BLaER1 (cell line): ENCODE measurements around the gene HOXA13.
A peak's percentile ranks its signal among the peaks of the same experiment; 100 is the strongest.

ENCODE experiments used
- H3K27ac ChIP-seq: shearing (Covaris generic); formaldehyde crosslinking; 2 replicates; pipeline ENCODE4 v1.8.1; 2022
- H3K27me3 ChIP-seq: shearing (Covaris generic); formaldehyde crosslinking; 2 replicates; pipeline ENCODE4 v1.8.1; 2022
- H3K36me3 ChIP-seq: shearing (Covaris generic); formaldehyde crosslinking; 2 replicates; pipeline ENCODE4 v1.8.1; 2022
- H3K4me1 ChIP-seq: shearing (Covaris generic); formaldehyde crosslinking; 2 replicates; pipeline ENCODE4 v1.8.1; 2022
- H3K4me2 ChIP-seq: shearing (Covaris generic); formaldehyde crosslinking; 2 replicates; pipeline ENCODE4 v1.8.1; 2022
- H3K4me3 ChIP-seq: shearing (Covaris generic); formaldehyde crosslinking; 2 replicates; pipeline ENCODE4 v1.8.1; 2022
- H3K9ac ChIP-seq: shearing (Covaris generic); formaldehyde crosslinking; 2 replicates; pipeline ENCODE4 v1.8.1; 2022
- H3K9me3 ChIP-seq: shearing (Covaris generic); formaldehyde crosslinking; 2 replicates; pipeline ENCODE4 v1.8.1; 2022
- H4K20me1 ChIP-seq: shearing (Covaris generic); formaldehyde crosslinking; 2 replicates; pipeline ENCODE4 v1.8.1; 2022
- Cebpa-rat ChIP-seq: shearing (Covaris generic); IDR thresholded peaks from 2 replicates; pipeline ENCODE4 v1.8.1; 2022

Gene HOXA13

DNA sequence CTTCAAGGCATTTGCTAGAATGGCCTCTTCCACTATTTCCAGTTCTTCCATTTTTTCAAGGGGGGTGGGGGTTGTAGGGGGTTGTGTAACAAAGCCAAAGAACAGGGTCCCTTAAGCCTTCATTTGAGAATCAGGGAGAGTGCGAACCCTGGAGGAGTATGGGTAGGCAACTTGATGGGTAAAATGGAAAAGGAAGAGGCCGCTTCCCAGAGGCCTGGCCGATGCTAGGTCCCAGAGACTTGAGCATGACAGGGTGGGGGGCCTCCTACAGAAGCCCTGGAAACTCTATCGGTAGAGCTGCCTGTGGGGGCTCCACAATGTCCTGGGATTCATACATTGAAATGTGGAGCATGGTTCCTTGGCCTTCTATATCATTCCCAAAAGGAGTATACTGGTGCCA, 9.1 kb upstream of the HOXA13 start:
- TF ChIP-seq Cebpa-rat = no peak
- Histone ChIP-seq H3K9ac (no peak overlapping the region), H3K36me3 (no peaks in the 10 kb centered on the region), H3K27me3 (peaks cover 98% of the 10 kb centered on the region), H4K20me1 (peaks cover 58% of the 10 kb centered on the region), H3K4me2 (no peak overlapping the region), H3K4me1 (no peaks in the 10 kb centered on the region), H3K27ac (no peak overlapping the region), H3K4me3 (no peak overlapping the region), H3K9me3 (peaks cover 6% of the 10 kb centered on the region; the same call in 1 of the 2 replicates)

DNA sequence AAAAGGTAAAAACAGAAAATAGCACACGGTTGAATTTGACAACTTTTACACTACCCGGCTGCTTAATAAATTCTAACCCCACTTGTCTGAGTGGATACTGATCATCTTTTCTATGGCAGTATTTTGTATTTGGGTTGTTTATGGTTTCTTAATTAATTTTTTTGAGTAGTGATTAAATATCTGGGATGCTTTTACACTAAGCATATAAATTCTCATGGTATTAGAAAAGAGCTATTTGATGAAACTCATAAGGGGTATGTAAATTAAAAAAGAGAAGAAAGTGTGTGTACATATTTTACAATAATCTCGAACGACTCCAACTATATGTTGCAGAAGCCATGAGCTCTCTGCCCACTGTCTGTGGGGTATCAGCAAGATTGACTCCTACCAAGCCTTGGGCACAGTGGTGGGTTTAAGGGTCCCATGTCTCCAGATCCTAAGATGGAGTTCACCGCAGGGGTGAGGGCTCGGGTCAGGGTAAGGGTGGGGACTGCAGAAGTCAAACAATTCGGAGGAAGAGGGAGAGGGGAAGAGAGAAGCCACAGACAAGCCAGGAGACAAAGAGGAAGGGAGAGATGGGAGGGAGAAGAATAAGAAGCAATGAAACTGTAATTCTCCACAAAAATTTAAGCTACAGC, 7.6 kb upstream of the HOXA13 start:
- Histone ChIP-seq H3K9ac (no peak overlapping the region), H3K27ac (no peak overlapping the region), H3K4me1 (no peaks in the 10 kb centered on the region), H3K9me3 (peaks cover 6% of the 10 kb centered on the region; the same call in 1 of the 2 replicates), H3K4me2 (no peak overlapping the region), H4K20me1 (peaks cover 73% of the 10 kb centered on the region), H3K27me3 (peaks cover 98% of the 10 kb centered on the region), H3K4me3 (no peak overlapping the region), H3K36me3 (no peaks in the 10 kb centered on the region)
- no peak for TF ChIP-seq Cebpa-rat

GRCh38 chr7:27205325-27206280, 5.7 kb upstream of the HOXA13 start:
- Histone ChIP-seq H3K27ac (no peak overlapping the region), H3K9ac (no peak overlapping the region), H3K27me3 (peaks cover 98% of the 10 kb centered on the region), H3K4me3 (no peak overlapping the region), H4K20me1 (peaks cover 81% of the 10 kb centered on the region), H3K36me3 (no peaks in the 10 kb centered on the region), H3K4me2 (no peak overlapping the region), H3K4me1 (peaks cover 10% of the 10 kb centered on the region; the same call in 1 of the 2 replicates), H3K9me3 (peaks cover 6% of the 10 kb centered on the region; the same call in 1 of the 2 replicates)
- no peak for TF ChIP-seq Cebpa-rat

DNA sequence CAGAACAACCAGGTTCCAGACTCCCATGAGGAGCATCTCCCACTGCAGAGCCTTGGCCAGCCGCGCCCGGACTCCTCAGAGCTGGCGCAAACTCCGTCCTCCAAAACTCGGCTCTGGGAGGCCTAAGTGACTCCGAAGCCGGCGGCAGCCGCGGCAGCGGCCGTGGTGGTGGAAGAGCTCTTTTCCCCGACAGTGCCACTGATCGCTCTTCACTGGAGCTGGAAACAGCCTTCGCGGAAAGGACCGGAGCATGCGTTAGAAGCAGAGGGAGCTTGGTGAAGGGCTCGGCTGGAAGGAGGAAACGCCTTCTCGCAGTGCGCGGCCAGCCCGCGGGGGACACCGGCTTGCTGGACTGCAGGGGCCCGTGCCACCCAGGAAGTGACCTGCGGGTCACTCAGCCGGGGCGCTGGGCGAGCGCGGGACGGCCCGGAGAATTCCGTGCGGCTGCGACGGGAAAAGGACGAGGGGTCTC, 5.0 kb upstream of the HOXA13 start:
- Histone ChIP-seq H3K9me3 (peaks cover 6% of the 10 kb centered on the region; the same call in 1 of the 2 replicates), H3K36me3 (no peaks in the 10 kb centered on the region), H3K9ac (no peak overlapping the region), H3K27ac (no peak overlapping the region), H3K4me2 (no peak overlapping the region), H4K20me1 (peaks cover 88% of the 10 kb centered on the region), H3K4me1 (peaks cover 17% of the 10 kb centered on the region), H3K4me3 (no peak overlapping the region), H3K27me3 (peaks cover 100% of the 10 kb centered on the region)
- no peak for TF ChIP-seq Cebpa-rat

- Histone ChIP-seq H3K27me3 (peaks cover 100% of the 10 kb centered on the region), H3K9ac (no peak overlapping the region), H3K36me3 (no peaks in the 10 kb centered on the region), H3K4me3 (no peak overlapping the region), H3K4me1 (peaks cover 26% of the 10 kb centered on the region), H3K4me2 (no peak overlapping the region), H4K20me1 (peaks cover 94% of the 10 kb centered on the region), H3K9me3 (peaks cover 6% of the 10 kb centered on the region; the same call in 1 of the 2 replicates), H3K27ac (no peak overlapping the region)
- no peak for TF ChIP-seq Cebpa-rat
Measured at GRCh38 chr7:27203964-27204594, 4.2 kb upstream of the HOXA13 start.

DNA sequence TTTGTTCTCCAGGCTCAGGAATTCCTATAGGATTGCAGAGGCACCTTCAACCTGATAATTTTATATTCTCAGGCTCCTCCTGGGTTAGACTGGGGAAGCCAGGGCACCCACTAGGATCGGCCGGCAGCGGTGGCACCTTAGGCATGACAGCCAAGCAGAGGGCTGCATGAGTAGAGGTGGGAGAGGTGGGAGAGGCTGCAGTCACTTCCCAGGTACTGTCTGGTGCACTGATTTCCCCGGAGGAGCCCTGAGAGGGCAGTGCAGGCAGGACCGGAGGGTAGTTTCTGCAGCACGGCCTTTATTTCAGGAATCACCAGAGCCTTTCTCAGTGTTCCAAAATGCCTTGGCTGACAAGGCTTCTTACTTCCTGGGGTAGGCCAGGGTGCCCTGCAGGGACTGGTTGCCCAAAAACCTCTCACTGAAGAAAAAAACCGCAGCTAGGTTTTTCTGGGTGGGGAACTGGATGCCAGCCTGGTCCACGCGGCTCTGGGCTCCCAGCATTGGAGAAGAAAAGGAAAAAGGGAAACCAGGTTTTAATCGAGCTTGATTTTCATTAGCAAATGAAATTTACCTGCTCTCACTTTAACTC, 3.6 kb upstream of the HOXA13 start:
- no peak for TF ChIP-seq Cebpa-rat
- H3K36me3 ChIP-seq = no peaks in the 10 kb centered on the region
- H3K4me2 ChIP-seq = no peak overlapping the region
- H3K27ac ChIP-seq = no peak overlapping the region
- H3K4me1 ChIP-seq = peaks cover 28% of the 10 kb centered on the region
- no peak overlapping the region for H3K9ac ChIP-seq
- peaks cover 100% of the 10 kb centered on the region for H3K27me3 ChIP-seq
- H3K4me3 ChIP-seq = no peak overlapping the region
- peaks cover 94% of the 10 kb centered on the region for H4K20me1 ChIP-seq
- peaks cover 6% of the 10 kb centered on the region; the same call in 1 of the 2 replicates for H3K9me3 ChIP-seq

DNA sequence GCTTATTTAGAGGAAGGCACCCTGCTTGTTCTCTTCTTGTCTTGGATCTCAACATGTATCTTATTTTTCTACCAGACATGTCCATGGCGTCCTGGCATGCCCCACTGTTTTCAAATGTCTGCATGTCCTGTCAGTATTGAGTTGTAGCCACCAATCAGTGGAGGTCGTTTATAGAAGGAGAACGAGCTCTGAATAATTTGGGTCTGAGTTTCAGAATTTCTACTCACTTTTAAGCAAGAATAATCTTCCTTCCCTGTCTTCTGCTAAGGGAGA, 2.9 kb upstream of the HOXA13 start:
- Histone ChIP-seq H4K20me1 (peaks cover 94% of the 10 kb centered on the region), H3K9ac (no peak overlapping the region), H3K4me3 (no peak overlapping the region), H3K4me1 (peaks cover 28% of the 10 kb centered on the region), H3K36me3 (no peaks in the 10 kb centered on the region), H3K9me3 (peaks cover 6% of the 10 kb centered on the region; the same call in 1 of the 2 replicates), H3K27me3 (peaks cover 100% of the 10 kb centered on the region), H3K4me2 (no peak overlapping the region), H3K27ac (no peak overlapping the region)
- TF ChIP-seq Cebpa-rat = no peak

GRCh38 chr7:27202018-27202861, 2.3 kb upstream of the HOXA13 start:
- Histone ChIP-seq H3K27me3 (peaks cover 100% of the 10 kb centered on the region), H3K4me3 (no peak overlapping the region), H4K20me1 (peaks cover 94% of the 10 kb centered on the region), H3K27ac (no peak overlapping the region), H3K9ac (no peak overlapping the region), H3K4me2 (no peak overlapping the region), H3K36me3 (no peaks in the 10 kb centered on the region), H3K4me1 (peaks cover 28% of the 10 kb centered on the region), H3K9me3 (peaks cover 6% of the 10 kb centered on the region; the same call in 1 of the 2 replicates)
- TF ChIP-seq Cebpa-rat = no peak

DNA sequence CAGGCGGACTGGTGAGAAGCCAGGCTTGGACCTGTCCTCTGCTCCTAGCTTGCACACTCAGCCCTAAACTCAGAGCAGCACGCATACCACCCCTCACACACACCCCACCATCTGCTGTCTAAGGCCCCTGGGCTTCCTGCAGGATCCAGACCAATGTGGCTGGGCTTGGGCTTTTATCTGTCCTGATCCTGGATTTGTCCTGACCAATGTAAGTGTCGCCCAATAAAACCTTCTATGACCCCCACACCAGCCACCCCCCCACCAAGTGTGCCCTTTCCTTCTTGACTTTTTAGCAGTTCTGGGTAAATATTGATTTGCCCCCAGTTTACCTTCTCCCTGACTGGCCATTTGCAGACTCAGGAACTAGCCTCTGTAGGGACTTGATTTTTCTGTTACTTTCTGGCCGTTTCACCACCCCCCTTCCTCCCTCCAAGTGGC, 1.7 kb upstream of the HOXA13 start:
- peaks cover 6% of the 10 kb centered on the region; the same call in 1 of the 2 replicates for H3K9me3 ChIP-seq
- H3K4me2 ChIP-seq = peak overlapping the region; percentile 93; the same call in 1 of the 2 replicates
- H3K27me3 ChIP-seq = peaks cover 100% of the 10 kb centered on the region
- TF ChIP-seq Cebpa-rat = no peak
- peaks cover 28% of the 10 kb centered on the region for H3K4me1 ChIP-seq
- no peak overlapping the region for H3K27ac ChIP-seq
- no peaks in the 10 kb centered on the region for H3K36me3 ChIP-seq
- no peak overlapping the region for H3K9ac ChIP-seq
- peaks cover 97% of the 10 kb centered on the region for H4K20me1 ChIP-seq
- H3K4me3 ChIP-seq = no peak overlapping the region
